RWPE1 (cell line): ENCODE data around the gene FBXO34.

Source experiments
- CTCF ChIA-PET: fragments of 350-600 bp; sonication (Branson Sonifier 250); formaldehyde crosslinking; extraction: SDS; loops from one replicate; lab custom pipeline; 2021; lab: Yijun Ruan, JAX
- POLR2A ChIA-PET: fragments of 400-600 bp; formaldehyde crosslinking; extraction: SDS; loops from one replicate; lab custom pipeline; 2020; ENCODE audit warnings: antibody characterized with exemption; ENCODE audit not compliant: low non-redundant PET; lab: Yijun Ruan, JAX
- DNase-seq: peaks from one replicate; pipeline ENCODE4 v3.0.0; 2012; ENCODE audit warnings: low spot score
- H3K27ac ChIP-seq: fragments of 450-650 bp; 2 replicates; pipeline ENCODE4 v1.5.1; 2017
- CTCF ChIP-seq: fragments of 450-650 bp; conservative IDR thresholded peaks from 2 replicates; pipeline ENCODE4 v1.5.1; 2017; ENCODE audit warnings: low read depth, mild to moderate bottlenecking

The FBXO34 gene

GRCh38 chr14:55245657-55246268, 25.5 kb upstream of the FBXO34 start:
- ChIA-PET CTCF (interaction anchor here (0.6 kb wide), 5 partner anchors 9 to 643 kb away, joined by 3 to 4 read pairs (median 3); no protein-coding TSS in a partner anchor), POLR2A (no interaction called here)
- no peak for DNase-seq
- H3K27ac ChIP-seq = no peak overlapping the region
- TF ChIP-seq CTCF = 0 out of 2 replicates have a peak, but pooled peaks have one; percentile 6

GRCh38 chr14:55248411-55248810, 22.8 kb upstream of the FBXO34 start:
- CTCF ChIA-PET = no interaction called here
- TF ChIP-seq CTCF = no peak
- POLR2A ChIA-PET = no interaction called here
- no peak for DNase-seq
- H3K27ac ChIP-seq = no peak overlapping the region

GRCh38 chr14:55249423-55249822, 21.8 kb upstream of the FBXO34 start:
- CTCF ChIA-PET = interaction anchor here (0.6 kb wide), 1 partner anchor 8 kb away, joined by 6 read pairs; no protein-coding TSS in a partner anchor
- POLR2A ChIA-PET = no interaction called here
- TF ChIP-seq CTCF = no peak
- H3K27ac ChIP-seq = no peak overlapping the region
- DNase-seq = no peak

GRCh38 chr14:55253276-55253675, 17.9 kb upstream of the FBXO34 start:
- DNase-seq = no peak
- ChIA-PET POLR2A (no interaction called here), CTCF (no interaction called here)
- no peak overlapping the region for H3K27ac ChIP-seq
- no peak for TF ChIP-seq CTCF

- POLR2A ChIA-PET = no interaction called here
- no peak for DNase-seq
- CTCF ChIA-PET = interaction anchor here (0.6 kb wide), 2 partner anchors 9 to 12 kb away, joined by 3 to 6 read pairs; no protein-coding TSS in a partner anchor
Observed at GRCh38 chr14:55254581-55254980, 16.6 kb upstream of the FBXO34 start.

DNA sequence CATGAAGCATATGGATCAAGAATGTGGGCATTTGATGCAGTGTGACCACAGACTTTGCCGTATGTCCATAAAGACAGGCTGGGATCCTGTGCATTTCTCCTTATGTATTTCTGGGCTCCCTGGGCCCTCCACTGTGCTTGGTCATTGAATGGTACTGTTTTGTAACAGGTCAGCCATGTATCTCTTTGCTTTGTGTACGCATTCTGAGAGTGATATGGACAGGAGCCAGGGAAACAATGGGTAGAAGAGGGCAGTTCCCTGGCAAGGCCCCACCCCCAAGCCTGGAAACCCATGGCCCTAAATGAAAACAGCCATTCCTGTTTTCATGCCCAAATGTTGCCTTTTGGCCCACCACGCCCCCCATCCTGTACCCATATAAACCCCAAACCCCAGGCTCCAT, 15.2 kb upstream of the FBXO34 start:
- no peak for TF ChIP-seq CTCF

More at GRCh38 chr14:55254581-55254980, 16.6 kb upstream of the FBXO34 start:
- no peak for TF ChIP-seq CTCF
- H3K27ac ChIP-seq = no peak overlapping the region

More for the DNA sequence above, 15.2 kb upstream of the FBXO34 start:
- DNase-seq = no peak
- POLR2A ChIA-PET = no interaction called here
- CTCF ChIA-PET = interaction anchor here (0.7 kb wide), 1 partner anchor 210 kb away, joined by 4 read pairs; no protein-coding TSS in a partner anchor
- no peak overlapping the region for H3K27ac ChIP-seq
